GM18909 (cell line): ENCODE measurements around the gene SIGLEC7.
"Not testable (repeated sequence)": the region's sequence is repeated elsewhere in the genome, so short reads cannot be mapped to it uniquely, and the experiment has no call there.

Experiments used
- ATAC-seq: cut with Tn5 transposase; IDR thresholded peaks from one replicate; pipeline ENCODE4 v1.9.1; 2021; ENCODE audit warnings: mild to moderate bottlenecking; ENCODE audit not compliant: unreplicated experiment, poor library complexity

Gene SIGLEC7

GRCh38 chr19:51137792-51138425 is 4.2 kb upstream of the SIGLEC7 start:
- no peak for ATAC-seq

GRCh38 chr19:51138549-51138979 is 3.5 kb upstream of the SIGLEC7 start:
- no peak for ATAC-seq

- no peak for ATAC-seq
Observed at GRCh38 chr19:51139299-51140014, 2.6 kb upstream of the SIGLEC7 start.

GRCh38 chr19:51140441-51140840 is 1.7 kb upstream of the SIGLEC7 start:
- ATAC-seq: no peak

GRCh38 chr19:51141181-51141580 is 920 bp upstream of the SIGLEC7 start:
- no peak for ATAC-seq

- ATAC-seq: not testable (repeated sequence)
Observed at GRCh38 chr19:51142809-51143475, 841 bp downstream of the SIGLEC7 start.

- no peak for ATAC-seq
Observed at GRCh38 chr19:51143486-51143885, 1.4 kb downstream of the SIGLEC7 start.

- ATAC-seq: no peak
Observed at GRCh38 chr19:51144482-51145045, 2.5 kb downstream of the SIGLEC7 start.

- no peak for ATAC-seq
Observed at GRCh38 chr19:51145916-51146493, 3.9 kb downstream of the SIGLEC7 start.

- no peak for ATAC-seq
Observed at GRCh38 chr19:51146751-51147150, 4.7 kb downstream of the SIGLEC7 start.

GRCh38 chr19:51147663-51148062 is 5.6 kb downstream of the SIGLEC7 start:
- ATAC-seq: no peak

GRCh38 chr19:51148580-51148979 is 6.5 kb downstream of the SIGLEC7 start:
- no peak for ATAC-seq

GRCh38 chr19:51150627-51151026 is 8.5 kb downstream of the SIGLEC7 start:
- ATAC-seq: no peak

GRCh38 chr19:51156710-51157109 is 14.6 kb downstream of the SIGLEC7 start:
- no peak for ATAC-seq

GRCh38 chr19:51157265-51157664 is 15.2 kb downstream of the SIGLEC7 start:
- ATAC-seq: no peak

- no peak for ATAC-seq
Observed at GRCh38 chr19:51158474-51159129, 16.5 kb downstream of the SIGLEC7 start.

GRCh38 chr19:51159656-51160055 is 17.6 kb downstream of the SIGLEC7 start:
- no peak for ATAC-seq

GRCh38 chr19:51161266-51161665 is 19.2 kb downstream of the SIGLEC7 start:
- no peak for ATAC-seq

- ATAC-seq: no peak
Observed at GRCh38 chr19:51161867-51162496, 19.9 kb downstream of the SIGLEC7 start.

- ATAC-seq: no peak
Observed at GRCh38 chr19:51163257-51163656, 21.2 kb downstream of the SIGLEC7 start.
